Ascending aorta (tissue), 2 donors: ENCODE data around the gene RIN1. TPM values are rescaled to one million over a fixed set of nuclear protein-coding genes. Genes with fewer than 3 reads are reported as not detected.
A peak's percentile ranks its signal among the peaks of the same experiment; 100 is the strongest.

Experiments
- DNase-seq, 2 donors: peaks; one replicate each; pipeline ENCODE4 v3.0.0-alpha.2; 2019; ENCODE audit warnings: low spot score in 2 of 2
- H3K27ac ChIP-seq, 2 donors: fragments of 200-600 bp; sonication (generic); one replicate each; pipeline ENCODE4 v1.5.1; 2016 to 2017; ENCODE audit warnings: mild to moderate bottlenecking in 1 of 2
- H3K27me3 ChIP-seq: fragments of 200-600 bp; sonication (generic); one replicate; pipeline ENCODE4 v1.5.1; 2017
- H3K36me3 ChIP-seq, 2 donors: fragments of 200-600 bp; sonication (generic); one replicate each; pipeline ENCODE4 v1.5.1; 2016
- H3K4me1 ChIP-seq, 2 donors: fragments of 200-600 bp; sonication (generic); one replicate each; pipeline ENCODE4 v1.5.1; 2016 to 2017; ENCODE audit warnings: mild to moderate bottlenecking in 1 of 2
- H3K4me3 ChIP-seq, 2 donors: fragments of 200-600 bp; sonication (generic); one replicate each; pipeline ENCODE4 v1.5.1; 2016 to 2017; ENCODE audit warnings: mild to moderate bottlenecking in 1 of 2
- H3K9me3 ChIP-seq, 2 donors: fragments of 200-600 bp; sonication (generic); one replicate each; pipeline ENCODE4 v1.5.1; 2016
- CTCF ChIP-seq, 3 experiments: fragments of 200-600 bp in 2 of 3; fragments of 450-650 bp in 1 of 3; sonication (generic) in 2 of 3; IDR thresholded peaks; one replicate each; pipeline ENCODE4 v1.5.1; 2016 to 2019; ENCODE audit warnings: antibody characterized with exemption in 3 of 3, mild to moderate bottlenecking in 1 of 3, moderate library complexity in 1 of 3
- intact Hi-C: fragments of 100-400 bp; cut with DNase I; formaldehyde crosslinking; loops from one replicate; pipeline ENCODE4 v1.15.1; 2023
- total RNA-seq: library from RNA; depleted of rRNA; stranded (reverse); fragments of >200 nt; gene quantifications from one replicate; pipeline ENCODE4 v1.1.0, GENCODE V29; 2016

The RIN1 gene
- total RNA-seq, 1 donor from 2014 or later = 28.5 TPM

- Histone ChIP-seq H3K4me3 (no peak overlapping the region), H3K27me3 (no peaks in the 10 kb centered on the region), H3K9me3 (no peaks in the 10 kb centered on the region), H3K27ac (no peak overlapping the region), H3K36me3 (no peaks in the 10 kb centered on the region), H3K4me1 (no peaks in the 10 kb centered on the region)
- intact Hi-C loops = no loop called here
- no peak for TF ChIP-seq CTCF (IDR thresholded peaks at IDR 0.05)
- DNase-seq = no peak
Observed at GRCh38 chr11:66365166-66365565, 28.9 kb upstream of the RIN1 start.

- H3K36me3 ChIP-seq = no peaks in the 10 kb centered on the region
Observed at GRCh38 chr11:66363805-66364535, 27.7 kb upstream of the RIN1 start.

GRCh38 chr11:66363187-66363601 lies 27.0 kb upstream of the RIN1 start:
- no peaks in the 10 kb centered on the region for H3K27me3 ChIP-seq
- intact Hi-C loops = no loop called here
- H3K4me1 ChIP-seq = no peaks in the 10 kb centered on the region
- no peak overlapping the region for H3K4me3 ChIP-seq
- H3K36me3 ChIP-seq = no peaks in the 10 kb centered on the region
- no peak overlapping the region for H3K27ac ChIP-seq
- no peak for TF ChIP-seq CTCF (IDR thresholded peaks at IDR 0.05)
- H3K9me3 ChIP-seq = no peaks in the 10 kb centered on the region
- DNase-seq = no peak

More at GRCh38 chr11:66363805-66364535, 27.7 kb upstream of the RIN1 start:
- TF ChIP-seq CTCF (IDR thresholded peaks at IDR 0.05) = peak in 2 of 3 experiments; percentile 36 to 44
- Histone ChIP-seq H3K4me1 (no peaks in the 10 kb centered on the region), H3K27ac (no peak overlapping the region), H3K27me3 (no peaks in the 10 kb centered on the region), H3K9me3 (no peaks in the 10 kb centered on the region), H3K4me3 (no peak overlapping the region)
- no peak for DNase-seq
- intact Hi-C loops = no loop called here

- no peaks in the 10 kb centered on the region for H3K27me3 ChIP-seq
- no peak for TF ChIP-seq CTCF (IDR thresholded peaks at IDR 0.05)
- no peak for DNase-seq
- no peak overlapping the region for H3K4me3 ChIP-seq
- intact Hi-C loops = no loop called here
- no peak overlapping the region for H3K27ac ChIP-seq
- H3K36me3 ChIP-seq = no peaks in the 10 kb centered on the region
- no peaks in the 10 kb centered on the region for H3K9me3 ChIP-seq
- H3K4me1 ChIP-seq = no peaks in the 10 kb centered on the region
Observed at GRCh38 chr11:66362481-66363147, 26.4 kb upstream of the RIN1 start.

GRCh38 chr11:66361502-66361941 lies 25.3 kb upstream of the RIN1 start:
- Histone ChIP-seq H3K27me3 (no peaks in the 10 kb centered on the region), H3K27ac (no peak overlapping the region), H3K4me3 (no peak overlapping the region), H3K4me1 (no peaks in the 10 kb centered on the region), H3K36me3 (no peaks in the 10 kb centered on the region), H3K9me3 (no peaks in the 10 kb centered on the region)
- intact Hi-C loops = no loop called here
- TF ChIP-seq CTCF (IDR thresholded peaks at IDR 0.05) = no peak
- DNase-seq = no peak
